Activated CD4-positive, alpha-beta T cell treated with anti-CD3 and anti-CD28 coated beads, Interleukin-2, amount 10 ng/mL, durations not matched to agents 7 days and 5 days (primary cell): Measurements from ENCODE around the gene PARK7. TPM values are rescaled to one million over a fixed set of nuclear protein-coding genes. Genes with fewer than 3 reads are reported as not detected.

Source experiments
- CTCF ChIA-PET: fragments of 350-600 bp; sonication (Branson Sonifier 250); formaldehyde crosslinking; loops from one replicate; lab custom pipeline; 2021; ENCODE audit warnings: antibody characterized with exemption; lab: Charles Lee
- POLR2A ChIA-PET: fragments of 350-600 bp; sonication (Branson Sonifier 250); formaldehyde crosslinking; loops from one replicate; lab custom pipeline; 2021; ENCODE audit warnings: antibody characterized with exemption; lab: Charles Lee
- DNase-seq: peaks from one replicate; pipeline ENCODE4 v3.0.0-alpha.2; 2020
- H3K27ac Mint-ChIP-seq: one replicate; pipeline ENCODE4 v1.8.0; 2021; ENCODE audit warnings: mild to moderate bottlenecking, moderate library complexity, mixed read lengths
- H3K27me3 Mint-ChIP-seq: one replicate; pipeline ENCODE4 v1.8.0; 2021; ENCODE audit warnings: mixed read lengths
- H3K36me3 Mint-ChIP-seq: one replicate; pipeline ENCODE4 v1.8.0; 2021; ENCODE audit warnings: low read depth, mixed read lengths
- H3K4me1 Mint-ChIP-seq: one replicate; pipeline ENCODE4 v1.8.0; 2021; ENCODE audit warnings: mixed read lengths
- H3K4me3 Mint-ChIP-seq: one replicate; pipeline ENCODE4 v1.8.0; 2021; ENCODE audit warnings: mild to moderate bottlenecking, moderate library complexity, mixed read lengths
- H3K9me3 Mint-ChIP-seq: one replicate; pipeline ENCODE4 v1.8.0; 2021; ENCODE audit warnings: mixed read lengths
- total RNA-seq, 2 experiments: library from RNA; stranded (reverse); gene quantifications; one replicate each; pipeline ENCODE4 v1.2.3, GENCODE V29; 2021

Gene PARK7
- total RNA-seq, 2 experiments from 2014 or later, result 226 to 232 TPM

GRCh38 chr1:7991504-7992440 lies 30.3 kb downstream of the PARK7 start:
- no peak overlapping the region for H3K4me3 Mint-ChIP-seq
- H3K27me3 Mint-ChIP-seq, result no peaks in the 10 kb centered on the region
- POLR2A ChIA-PET, result no interaction called here
- H3K9me3 Mint-ChIP-seq, result no peaks in the 10 kb centered on the region
- H3K27ac Mint-ChIP-seq, result no peak overlapping the region
- H3K36me3 Mint-ChIP-seq, result peaks cover 11% of the 10 kb centered on the region
- no peaks in the 10 kb centered on the region for H3K4me1 Mint-ChIP-seq
- no peak for DNase-seq
- CTCF ChIA-PET, result interaction anchor here (0.7 to 1.3 kb wide), 2 partner anchors 11 to 23 kb away, joined by 3 read pairs; no protein-coding TSS in a partner anchor

- H3K4me3 Mint-ChIP-seq, result no peak overlapping the region
- no peaks in the 10 kb centered on the region for H3K9me3 Mint-ChIP-seq
- ChIA-PET CTCF (no interaction called here), POLR2A (no interaction called here)
- DNase-seq, result no peak
- no peaks in the 10 kb centered on the region for H3K27me3 Mint-ChIP-seq
- H3K27ac Mint-ChIP-seq, result no peak overlapping the region
- H3K36me3 Mint-ChIP-seq, result peaks cover 17% of the 10 kb centered on the region
- no peaks in the 10 kb centered on the region for H3K4me1 Mint-ChIP-seq
These were observed 31.4 kb downstream of the PARK7 start for GRCh38 chr1:7992885-7993284.

GRCh38 chr1:7993593-7994479 lies 32.3 kb downstream of the PARK7 start:
- Mint-ChIP-seq H3K9me3 (no peaks in the 10 kb centered on the region), H3K4me3 (no peak overlapping the region), H3K27me3 (no peaks in the 10 kb centered on the region), H3K36me3 (peaks cover 18% of the 10 kb centered on the region), H3K27ac (no peak overlapping the region), H3K4me1 (no peaks in the 10 kb centered on the region)
- no peak for DNase-seq
- ChIA-PET POLR2A (no interaction called here), CTCF (no interaction called here)

- Mint-ChIP-seq H3K9me3 (no peaks in the 10 kb centered on the region), H3K36me3 (peaks cover 16% of the 10 kb centered on the region), H3K4me3 (no peak overlapping the region), H3K27me3 (no peaks in the 10 kb centered on the region), H3K4me1 (no peaks in the 10 kb centered on the region), H3K27ac (no peak overlapping the region)
- ChIA-PET POLR2A (no interaction called here), CTCF (no interaction called here)
- DNase-seq, result no peak
These were observed 33.3 kb downstream of the PARK7 start for GRCh38 chr1:7994827-7995226.

- H3K4me3 Mint-ChIP-seq, result no peak overlapping the region
- peaks cover 9% of the 10 kb centered on the region for H3K36me3 Mint-ChIP-seq
- ChIA-PET POLR2A (no interaction called here), CTCF (no interaction called here)
- no peaks in the 10 kb centered on the region for H3K4me1 Mint-ChIP-seq
- no peaks in the 10 kb centered on the region for H3K9me3 Mint-ChIP-seq
- no peak for DNase-seq
- no peak overlapping the region for H3K27ac Mint-ChIP-seq
- H3K27me3 Mint-ChIP-seq, result no peaks in the 10 kb centered on the region
These were observed 33.9 kb downstream of the PARK7 start for GRCh38 chr1:7995437-7995836.

GRCh38 chr1:8002329-8002910 lies 40.9 kb downstream of the PARK7 start:
- ChIA-PET CTCF (interaction anchor here (0.9 kb wide), 1 partner anchor 11 kb away, joined by 3 read pairs; no protein-coding TSS in a partner anchor), POLR2A (no interaction called here)
- DNase-seq, result no peak
- Mint-ChIP-seq H3K9me3 (no peaks in the 10 kb centered on the region), H3K4me3 (no peak overlapping the region), H3K27me3 (no peaks in the 10 kb centered on the region), H3K27ac (no peak overlapping the region), H3K36me3 (peaks cover 2% of the 10 kb centered on the region), H3K4me1 (no peaks in the 10 kb centered on the region)

- no peak for DNase-seq
- H3K4me3 Mint-ChIP-seq, result no peak overlapping the region
- no peak overlapping the region for H3K27ac Mint-ChIP-seq
- ChIA-PET CTCF (interaction anchor here (0.9 kb wide), 1 partner anchor 12 kb away, joined by 3 read pairs; no protein-coding TSS in a partner anchor), POLR2A (no interaction called here)
- H3K4me1 Mint-ChIP-seq, result no peaks in the 10 kb centered on the region
- no peaks in the 10 kb centered on the region for H3K27me3 Mint-ChIP-seq
- H3K36me3 Mint-ChIP-seq, result peaks cover under 1% of the 10 kb centered on the region
- no peaks in the 10 kb centered on the region for H3K9me3 Mint-ChIP-seq
These were observed 41.4 kb downstream of the PARK7 start for GRCh38 chr1:8002921-8003320.

- no peaks in the 10 kb centered on the region for H3K4me1 Mint-ChIP-seq
- no peaks in the 10 kb centered on the region for H3K27me3 Mint-ChIP-seq
- POLR2A ChIA-PET, result interaction anchor here (0.6 kb wide), 1 partner anchor 29 kb away, joined by 6 read pairs; no protein-coding TSS in a partner anchor
- CTCF ChIA-PET, result interaction anchor here (0.8 kb wide), 1 partner anchor 12 kb away, joined by 5 read pairs; no protein-coding TSS in a partner anchor
- DNase-seq, result no peak
- no peaks in the 10 kb centered on the region for H3K36me3 Mint-ChIP-seq
- H3K9me3 Mint-ChIP-seq, result no peaks in the 10 kb centered on the region
- no peak overlapping the region for H3K4me3 Mint-ChIP-seq
- H3K27ac Mint-ChIP-seq, result no peak overlapping the region
These were observed 42.1 kb downstream of the PARK7 start for GRCh38 chr1:8003438-8004112.

GRCh38 chr1:8004113-8004802 lies 42.7 kb downstream of the PARK7 start:
- no peaks in the 10 kb centered on the region for H3K27me3 Mint-ChIP-seq
- no peak overlapping the region for H3K4me3 Mint-ChIP-seq
- H3K9me3 Mint-ChIP-seq, result no peaks in the 10 kb centered on the region
- CTCF ChIA-PET, result interaction anchor here (0.8 to 2.0 kb wide), 2 partner anchors 10 to 11 kb away, joined by 5 to 7 read pairs; no protein-coding TSS in a partner anchor
- POLR2A ChIA-PET, result interaction anchor here (0.6 kb wide), 1 partner anchor 30 kb away, joined by 6 read pairs; no protein-coding TSS in a partner anchor
- H3K36me3 Mint-ChIP-seq, result no peaks in the 10 kb centered on the region
- H3K27ac Mint-ChIP-seq, result no peak overlapping the region
- no peaks in the 10 kb centered on the region for H3K4me1 Mint-ChIP-seq
- no peak for DNase-seq

GRCh38 chr1:8004803-8005573 lies 43.5 kb downstream of the PARK7 start:
- Mint-ChIP-seq H3K27ac (no peak overlapping the region), H3K27me3 (no peaks in the 10 kb centered on the region), H3K4me1 (no peaks in the 10 kb centered on the region), H3K4me3 (no peak overlapping the region), H3K9me3 (no peaks in the 10 kb centered on the region), H3K36me3 (no peaks in the 10 kb centered on the region)
- no peak for DNase-seq
- CTCF ChIA-PET, result interaction anchor here (0.6 to 2.0 kb wide), 2 partner anchors 10 to 23 kb away, joined by 3 to 7 read pairs; no protein-coding TSS in a partner anchor
- POLR2A ChIA-PET, result no interaction called here
